CD4-positive, alpha-beta T cell treated with Interleukin-2 at 100 ng/mL for 4 hours (primary cell): ENCODE measurements around the gene ALK.
"Not testable (repeated sequence)": the region's sequence is repeated elsewhere in the genome, so short reads cannot be mapped to it uniquely, and the experiment has no call there.

Experiments
- DNase-seq: peaks from one replicate; pipeline ENCODE4 v3.0.0-alpha.2; 2020; ENCODE audit warnings: low spot score

Gene ALK

DNA sequence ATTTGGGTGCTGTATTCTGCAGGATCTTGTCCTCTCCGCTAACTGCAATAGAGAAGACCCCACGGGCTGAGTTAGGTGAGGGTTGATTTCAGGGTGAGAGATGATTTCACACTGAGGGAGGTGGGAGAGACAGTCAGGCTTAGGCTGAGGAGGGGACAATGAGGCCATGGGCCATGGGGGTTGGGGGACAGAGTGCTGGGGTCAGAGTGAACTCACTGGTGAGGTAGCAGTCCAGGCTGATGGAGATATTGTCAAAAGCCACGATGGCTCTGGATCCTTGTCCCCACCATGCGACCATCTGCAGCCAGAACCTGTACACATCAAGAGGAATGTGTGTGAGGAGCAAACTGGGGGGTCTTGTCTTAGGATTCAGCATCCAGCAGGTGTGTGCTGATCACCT, 646.2 kb downstream of the ALK start:
- no peak for DNase-seq

DNA sequence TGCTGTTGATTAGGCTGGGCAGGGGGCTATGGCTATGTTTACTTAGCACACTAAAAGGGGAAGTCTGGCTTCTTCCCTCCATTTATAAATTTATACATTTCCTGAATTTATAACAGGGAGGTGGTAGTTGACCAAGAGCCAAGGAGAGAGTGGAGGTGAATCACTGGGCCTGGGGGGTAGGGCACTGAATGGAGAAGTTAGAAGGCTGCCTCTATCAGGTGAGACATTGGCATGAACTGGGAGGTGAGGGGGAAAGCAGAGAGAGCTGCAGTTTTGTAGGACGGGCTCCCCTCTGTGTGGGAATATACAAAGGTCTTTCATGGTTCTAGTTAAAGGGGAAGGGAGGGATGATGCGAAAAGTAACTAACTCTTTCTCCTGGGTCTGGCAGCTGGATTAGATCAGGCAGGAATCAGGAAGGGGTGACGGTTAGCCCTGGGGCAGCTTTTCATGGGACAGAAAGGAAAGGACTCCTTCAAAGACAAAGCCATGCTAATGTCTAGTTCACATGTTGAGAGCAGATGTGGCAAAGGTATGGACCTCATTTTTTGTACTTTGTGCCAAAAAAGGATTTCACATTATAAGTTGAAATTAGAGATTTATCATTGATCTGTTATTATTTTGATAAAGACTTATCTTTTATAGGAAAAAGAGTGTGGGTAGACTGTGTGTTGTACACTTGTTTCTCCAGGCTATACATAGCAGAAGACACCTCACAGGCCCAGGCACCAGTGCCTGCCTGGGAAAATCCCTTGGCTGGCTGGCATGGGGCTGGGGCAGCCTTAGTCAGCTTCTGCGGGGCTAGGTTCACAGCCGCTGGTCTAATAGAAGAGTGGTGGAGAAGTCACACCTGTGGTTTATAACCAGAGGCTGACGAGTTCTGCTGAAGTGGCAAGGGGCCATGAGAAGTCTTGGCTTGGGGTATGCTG, 647.4 kb downstream of the ALK start:
- DNase-seq, result no peak

DNA sequence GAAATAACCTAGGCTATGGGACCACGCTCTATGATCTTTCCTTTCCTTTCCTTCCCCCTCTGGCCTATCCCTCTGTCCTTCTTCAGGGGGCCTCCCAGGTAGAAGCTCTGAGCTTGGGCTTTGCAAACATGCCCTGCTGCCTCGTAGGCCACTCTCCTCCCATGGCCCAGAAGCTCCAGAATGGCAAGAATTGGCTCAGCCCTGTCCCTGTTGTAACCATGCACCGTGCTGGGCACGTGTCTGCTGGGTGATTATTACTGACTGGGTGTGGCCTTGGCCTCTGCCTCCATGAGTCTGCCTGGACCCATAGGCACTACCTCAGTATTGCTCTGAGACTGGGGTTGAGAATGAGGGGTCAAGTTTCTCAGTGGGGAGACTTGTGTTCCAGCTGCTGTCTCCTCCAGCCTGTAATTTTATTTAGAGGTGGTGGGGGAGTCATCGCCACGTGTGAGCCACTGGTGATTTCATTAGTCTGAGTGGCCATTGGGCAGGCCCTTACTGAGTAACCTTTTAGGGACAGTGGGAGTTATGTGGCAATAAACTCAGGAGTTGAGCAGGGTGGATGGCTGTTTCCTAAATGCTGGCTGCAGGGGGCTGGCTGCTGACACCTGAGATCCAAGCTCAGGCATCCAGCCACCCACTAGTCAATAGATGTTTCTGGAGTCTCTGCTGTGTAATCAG, 648.2 kb downstream of the ALK start:
- no peak for DNase-seq

DNA sequence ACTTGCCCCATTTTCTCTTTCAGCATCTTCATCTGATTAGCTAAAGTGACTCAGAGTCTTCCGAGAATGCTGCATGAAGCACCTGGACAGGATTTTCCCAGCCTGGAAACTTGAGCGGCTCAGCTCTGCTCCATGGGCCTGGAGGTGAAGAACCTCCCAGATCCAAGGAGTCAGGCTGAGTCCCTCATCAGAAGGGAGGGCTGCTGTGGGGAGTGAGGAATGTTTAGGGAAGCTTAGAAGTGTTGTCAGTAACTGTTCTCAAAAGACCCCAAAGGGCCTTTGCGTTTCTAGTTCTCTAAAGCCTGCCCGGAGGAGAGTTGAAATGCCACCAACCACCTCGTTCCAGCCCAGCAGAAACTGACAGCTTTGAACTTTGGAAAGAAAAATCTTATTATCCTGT, 649.1 kb downstream of the ALK start:
- no peak for DNase-seq

DNA sequence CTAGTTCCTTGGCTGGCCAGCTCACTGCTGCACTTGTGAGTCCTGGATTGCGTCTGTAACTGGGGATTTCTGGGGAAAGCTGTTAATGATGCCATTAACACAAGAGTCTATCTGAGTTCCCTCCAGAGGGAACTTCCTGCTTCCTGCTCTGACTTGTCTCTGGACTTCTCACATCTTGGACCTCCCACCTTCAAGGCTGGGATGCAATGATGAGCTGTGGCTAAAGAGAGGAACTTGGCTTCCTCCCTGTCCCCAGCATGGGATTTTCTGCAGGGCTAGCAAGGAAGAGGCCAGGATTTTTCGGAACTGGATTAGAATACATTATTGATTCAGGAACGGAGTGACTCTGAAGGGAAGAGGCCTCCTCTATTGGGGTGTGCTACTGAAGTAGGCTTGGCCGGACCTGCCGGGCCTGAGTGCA, 650.7 kb downstream of the ALK start:
- DNase-seq, result no peak

DNA sequence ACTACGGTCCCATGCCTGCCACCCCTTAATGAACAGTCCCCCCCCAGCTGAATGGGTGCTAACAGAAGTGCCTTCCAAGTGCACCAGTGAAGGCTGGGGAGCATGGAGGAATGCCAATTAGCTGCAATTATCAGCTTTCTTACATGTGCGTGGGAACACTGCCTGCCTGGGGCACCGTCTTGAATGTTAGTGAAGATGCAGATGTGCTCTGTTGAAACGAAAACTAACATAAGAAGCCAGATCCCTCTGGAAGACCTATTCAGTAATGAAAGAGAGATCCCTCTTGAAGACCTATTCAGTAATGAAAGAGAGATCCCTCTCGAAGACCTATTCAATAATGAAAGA, 651.6 kb downstream of the ALK start:
- no peak for DNase-seq

DNA sequence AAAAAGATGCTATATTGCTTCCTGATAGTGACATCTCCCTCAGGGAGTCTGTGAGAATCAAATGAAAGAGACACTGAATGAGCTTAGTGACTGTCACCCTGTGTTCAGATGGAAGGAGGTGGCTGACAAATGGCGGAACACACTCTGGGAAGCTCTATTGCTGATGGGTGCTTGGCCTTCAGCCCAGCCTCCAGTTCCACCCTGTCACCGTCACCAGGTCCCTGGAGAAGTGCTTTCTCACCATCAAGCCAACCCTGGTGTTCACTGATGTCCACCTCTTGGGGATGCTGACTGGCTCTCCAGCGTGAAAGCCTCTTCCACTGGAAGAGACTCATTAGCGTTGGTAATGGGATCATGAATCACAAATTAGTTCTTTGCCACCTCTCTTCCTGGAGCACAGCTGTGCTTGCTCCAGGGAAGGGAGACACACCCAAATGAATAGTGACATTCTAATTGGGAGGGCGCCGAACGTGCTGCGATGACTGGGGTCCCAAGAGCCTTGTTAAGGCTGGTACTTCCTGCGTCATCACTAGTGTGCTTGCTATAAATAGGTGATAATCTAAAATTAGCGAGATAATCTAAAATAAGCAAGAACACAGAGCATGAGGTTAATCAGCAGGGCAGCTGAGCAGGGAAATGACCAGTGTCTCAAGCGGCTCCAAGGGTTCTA, 652.2 kb downstream of the ALK start:
- DNase-seq, result no peak

DNA sequence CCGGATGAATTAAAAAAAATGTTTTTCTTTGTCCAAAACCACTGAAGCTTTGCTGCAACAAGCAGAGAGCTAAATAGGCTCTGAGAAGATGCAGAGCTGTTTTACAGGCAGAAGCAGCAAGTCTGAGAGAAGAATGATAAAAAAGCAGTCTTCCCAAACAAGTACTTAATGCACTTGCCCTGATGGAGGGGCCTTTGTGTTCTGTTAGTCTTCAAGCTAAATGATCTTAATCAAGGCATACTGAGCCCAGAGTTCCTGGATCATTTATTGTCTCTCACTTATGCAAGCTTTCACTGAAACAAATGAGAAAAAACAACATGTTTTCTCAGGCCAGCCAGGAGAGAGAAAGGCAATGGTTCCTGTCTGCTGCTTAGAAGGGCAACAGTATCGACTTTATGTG, 653.7 kb downstream of the ALK start:
- no peak for DNase-seq

DNA sequence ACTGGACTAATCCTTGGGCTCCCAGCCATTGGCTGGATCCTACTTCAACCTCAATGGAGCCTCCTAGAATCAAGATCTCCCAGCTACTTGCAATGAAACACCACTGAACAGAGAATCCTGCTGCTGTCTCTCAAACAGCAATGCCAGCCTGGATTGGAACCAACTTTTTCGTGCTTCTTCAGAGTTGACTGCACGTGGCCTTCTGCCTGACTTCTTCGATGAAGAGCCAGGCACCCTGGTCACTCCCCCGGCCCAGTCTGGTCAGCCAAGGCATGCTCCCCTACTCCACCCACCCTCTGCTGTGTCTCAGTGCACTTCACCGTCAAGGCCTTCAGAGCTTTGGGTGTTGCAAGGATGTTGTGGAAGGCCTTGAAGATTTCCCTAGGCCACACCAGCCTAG, 657.5 kb downstream of the ALK start:
- DNase-seq, result no peak

DNA sequence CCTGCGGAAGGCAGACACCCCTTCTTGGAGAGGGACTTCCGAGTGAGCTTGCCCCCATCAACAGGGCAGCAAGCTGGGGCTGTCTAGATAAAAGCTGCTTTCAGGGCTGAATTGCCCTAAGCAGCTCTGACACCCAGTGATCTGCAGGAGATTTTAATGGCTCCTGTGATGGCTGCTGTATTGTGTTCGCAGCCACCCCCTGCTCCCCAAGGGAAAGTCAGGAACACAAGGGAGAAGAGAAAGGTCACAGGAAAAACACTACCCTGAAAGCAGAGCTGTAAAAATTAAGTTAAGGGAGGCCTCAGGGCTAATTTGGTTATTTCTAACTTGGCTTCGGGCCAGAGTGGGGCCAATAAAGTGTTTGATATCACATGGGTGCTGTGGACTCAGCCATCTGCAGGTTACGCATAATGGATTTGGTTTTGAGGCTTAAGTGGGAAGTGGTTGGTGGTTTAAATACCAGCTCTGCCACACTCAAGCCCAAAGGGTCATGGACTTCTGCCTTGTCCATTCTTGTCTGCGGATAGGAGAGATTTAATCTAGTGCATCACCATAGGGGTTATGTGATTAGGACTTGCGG, 658.6 kb downstream of the ALK start:
- DNase-seq, result no peak

DNA sequence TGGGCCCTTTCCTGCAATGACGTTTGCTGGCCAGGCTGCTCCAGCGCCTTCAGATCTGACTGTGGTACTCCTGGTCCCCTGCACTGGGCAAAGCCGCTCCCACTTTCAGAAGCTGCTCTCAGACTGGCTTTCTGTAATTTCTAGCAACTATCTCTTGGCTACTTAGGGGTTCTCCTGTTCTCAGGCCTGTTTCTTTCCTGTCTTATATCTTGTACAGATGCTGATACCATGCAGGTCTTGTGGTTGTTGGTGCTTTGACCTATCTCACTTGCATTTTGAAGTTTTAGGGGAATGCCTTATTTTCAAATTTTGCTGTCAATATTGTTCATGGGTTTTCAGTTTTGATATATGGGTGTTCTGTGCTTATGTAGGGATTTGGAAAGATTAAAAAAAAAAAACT, 660.4 kb downstream of the ALK start:
- no peak for DNase-seq

DNA sequence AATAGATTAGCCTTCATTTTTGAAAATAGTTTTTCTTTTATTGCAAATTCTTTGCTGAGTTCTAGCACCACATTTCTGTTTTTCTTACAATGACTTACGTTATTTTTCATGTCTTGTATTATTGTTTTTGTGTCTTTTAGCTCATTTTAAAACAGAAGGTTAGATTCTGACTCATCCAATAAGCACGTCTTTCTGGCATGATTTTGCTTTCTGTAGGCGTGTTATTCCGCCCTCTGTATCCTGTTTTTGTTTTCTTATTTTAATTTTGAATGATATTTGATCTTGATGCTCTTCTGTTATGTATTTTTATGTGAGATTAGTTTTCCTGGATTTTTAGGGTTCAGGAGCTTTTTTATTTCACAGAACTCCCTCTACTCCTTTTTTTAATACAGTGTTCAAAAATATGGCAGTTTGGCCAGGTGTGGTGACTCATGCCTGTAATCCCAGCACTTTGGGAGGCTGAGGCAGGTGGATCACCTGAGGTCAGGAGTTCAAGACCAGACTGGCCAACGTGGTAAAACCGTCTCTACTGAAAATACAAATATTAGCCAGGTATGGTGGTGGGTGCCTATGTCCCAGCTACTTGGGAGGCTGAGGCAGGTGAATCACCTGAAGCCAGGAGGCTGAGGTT, 661.1 kb downstream of the ALK start:
- DNase-seq, result no peak

DNA sequence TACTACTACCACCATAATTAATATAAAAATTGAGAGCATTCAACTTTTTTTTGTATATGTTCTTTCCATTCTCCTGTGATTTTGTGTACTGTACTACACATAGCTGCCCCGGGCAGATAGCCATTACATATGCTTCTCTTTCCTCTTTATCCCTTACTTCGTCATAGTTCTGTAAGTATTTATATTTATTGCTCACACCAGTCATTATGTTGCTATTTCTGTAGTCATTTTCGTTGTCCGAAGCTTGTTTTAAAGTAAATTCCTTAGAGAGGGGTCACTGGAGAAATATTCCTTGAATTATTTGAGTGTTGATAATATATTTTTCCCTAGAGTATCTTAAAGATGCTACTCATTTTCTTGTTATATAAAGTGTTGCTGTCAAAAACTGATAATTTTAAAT, 662.2 kb downstream of the ALK start:
- DNase-seq, result no peak

DNA sequence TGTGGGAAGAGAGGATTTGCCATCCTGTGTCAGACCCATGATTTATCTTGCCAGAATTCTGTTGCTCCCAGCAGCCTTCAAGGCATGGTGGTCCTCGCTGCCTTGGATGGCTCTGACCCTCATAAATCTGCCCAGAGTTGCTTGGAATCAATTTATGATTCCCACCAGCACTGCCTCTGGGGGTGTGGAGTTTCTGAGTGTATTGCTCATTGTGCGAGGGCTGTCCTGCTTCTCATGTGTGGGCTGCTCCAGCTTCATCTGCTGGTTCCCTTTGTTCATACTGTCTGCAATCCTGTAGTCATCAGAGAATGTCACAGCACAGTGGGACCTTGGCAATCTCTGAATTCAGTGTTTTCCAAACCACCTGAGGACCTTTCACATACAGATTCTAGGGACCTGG, 666.4 kb downstream of the ALK start:
- DNase-seq, result no peak

DNA sequence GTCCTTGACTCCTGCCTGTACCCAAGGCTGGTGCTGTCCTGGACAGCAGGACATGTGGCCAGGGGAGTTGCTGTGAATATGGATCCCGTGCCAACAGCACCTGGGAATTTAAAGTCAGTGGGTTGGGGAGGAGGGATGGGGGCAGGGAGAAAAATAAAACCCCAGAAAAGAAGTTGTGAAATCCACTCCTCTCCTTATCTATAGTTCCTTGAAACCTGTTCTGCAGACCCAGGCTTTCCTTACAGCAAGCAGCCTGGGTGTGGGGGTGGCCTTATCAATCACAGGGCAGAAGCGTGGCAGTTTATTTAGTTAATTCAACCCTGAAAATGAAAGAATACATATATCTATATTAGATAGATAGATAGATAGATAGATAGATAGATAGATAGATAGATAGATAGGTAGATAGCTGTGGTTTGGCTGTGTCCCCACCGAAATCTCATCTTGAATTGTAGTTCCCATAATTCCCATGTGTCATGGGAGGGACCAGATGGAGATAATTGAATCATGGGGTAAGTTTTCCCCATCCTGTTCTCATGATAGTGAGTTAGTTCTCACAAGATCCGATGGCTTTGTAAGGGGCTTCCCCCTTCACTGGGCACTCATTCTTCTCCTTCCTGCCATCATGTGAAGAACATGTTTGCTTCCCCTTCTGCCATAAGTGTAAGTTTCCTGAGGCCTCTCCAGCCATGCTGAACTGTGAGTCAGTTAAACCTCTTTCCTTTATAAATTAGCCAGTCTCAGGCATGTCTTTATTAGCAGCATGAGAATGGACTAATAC, 667.7 kb downstream of the ALK start:
- not testable (repeated sequence) for DNase-seq

DNA sequence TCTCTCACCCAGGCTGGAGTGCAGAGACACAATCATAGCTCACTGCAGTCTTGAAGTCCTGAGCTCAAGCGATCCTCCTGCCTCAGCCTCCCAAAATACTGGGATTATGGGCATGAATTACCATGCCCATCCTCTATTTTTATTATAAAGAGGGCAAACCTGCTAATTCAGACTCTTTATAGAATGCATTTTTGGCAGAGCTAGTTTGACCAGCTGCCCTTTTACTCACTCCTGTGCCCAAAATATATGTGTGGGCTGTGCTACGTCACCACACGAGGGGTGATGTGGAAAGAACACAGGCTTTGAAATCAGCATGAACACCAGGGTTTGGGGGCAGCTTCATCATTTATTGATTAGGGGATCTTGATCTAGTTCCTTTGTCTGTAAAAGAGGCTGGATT, 668.4 kb downstream of the ALK start:
- no peak for DNase-seq

DNA sequence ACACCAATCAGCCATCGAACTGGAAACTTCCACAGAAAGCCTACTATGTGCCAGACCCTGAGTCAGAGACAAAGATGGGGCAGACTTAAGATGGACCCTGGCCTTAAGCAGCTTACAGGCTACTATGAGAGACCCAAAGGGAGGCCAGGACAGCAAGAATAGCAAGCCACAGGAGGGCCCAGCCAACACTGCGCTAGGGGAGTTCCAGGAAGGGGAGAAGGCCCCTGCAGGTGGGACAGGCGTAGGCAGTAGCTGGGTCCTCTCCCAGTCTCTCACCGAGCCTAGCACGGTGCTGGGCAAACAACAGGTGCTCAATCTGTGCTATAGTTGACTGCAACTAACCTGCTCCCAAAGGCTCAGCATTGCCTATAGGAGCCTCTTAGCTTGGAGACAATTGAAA, 670.0 kb downstream of the ALK start:
- DNase-seq, result no peak

DNA sequence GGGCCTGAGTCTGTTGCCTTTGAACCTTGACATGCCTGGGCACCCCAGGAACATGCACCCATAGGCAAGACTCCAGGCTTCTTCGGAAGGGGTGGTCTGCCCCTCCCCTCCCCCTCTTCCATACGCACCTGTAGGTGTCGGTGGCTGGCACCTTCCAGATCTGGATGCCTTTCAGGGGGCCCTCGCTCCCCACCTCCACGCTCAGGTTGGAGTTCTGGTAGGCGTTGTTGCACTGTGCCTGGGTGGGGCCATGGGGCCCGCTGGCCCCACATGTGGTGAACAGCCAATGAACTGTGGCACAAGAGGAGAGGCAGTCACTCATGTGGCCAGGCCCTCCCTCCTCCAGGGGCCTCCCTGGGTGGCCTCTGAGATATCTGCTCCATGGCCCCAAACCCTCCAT, 670.4 kb downstream of the ALK start:
- no peak for DNase-seq

DNA sequence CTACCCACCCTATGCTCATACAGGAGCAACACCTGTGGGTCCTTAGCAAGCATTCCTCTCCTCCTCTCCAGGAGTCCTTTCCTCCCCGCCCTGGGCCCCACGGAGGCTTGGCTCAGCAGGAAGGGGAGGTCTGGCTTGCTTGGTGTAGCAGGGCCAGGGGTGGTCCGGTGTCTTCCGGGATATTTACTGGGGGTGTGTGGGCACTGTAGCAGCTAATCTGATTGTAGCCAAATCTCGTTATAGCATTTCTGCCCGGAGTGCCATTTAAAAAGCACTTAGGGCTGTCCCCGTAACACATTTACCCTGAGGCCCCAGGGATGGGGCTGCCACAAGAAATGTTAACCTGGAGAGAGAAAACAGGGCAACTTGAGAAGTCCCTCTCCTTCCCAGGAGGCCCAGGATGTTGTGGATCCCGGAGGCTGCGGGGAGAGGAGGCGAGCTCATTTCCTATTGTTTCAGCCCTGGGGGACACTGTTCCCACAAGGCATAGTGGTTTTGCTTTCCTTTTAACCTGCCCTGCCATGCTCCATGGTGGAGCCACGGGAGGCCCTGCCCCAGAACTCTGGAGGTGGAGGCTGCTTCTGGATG, 671.6 kb downstream of the ALK start:
- DNase-seq, result no peak

DNA sequence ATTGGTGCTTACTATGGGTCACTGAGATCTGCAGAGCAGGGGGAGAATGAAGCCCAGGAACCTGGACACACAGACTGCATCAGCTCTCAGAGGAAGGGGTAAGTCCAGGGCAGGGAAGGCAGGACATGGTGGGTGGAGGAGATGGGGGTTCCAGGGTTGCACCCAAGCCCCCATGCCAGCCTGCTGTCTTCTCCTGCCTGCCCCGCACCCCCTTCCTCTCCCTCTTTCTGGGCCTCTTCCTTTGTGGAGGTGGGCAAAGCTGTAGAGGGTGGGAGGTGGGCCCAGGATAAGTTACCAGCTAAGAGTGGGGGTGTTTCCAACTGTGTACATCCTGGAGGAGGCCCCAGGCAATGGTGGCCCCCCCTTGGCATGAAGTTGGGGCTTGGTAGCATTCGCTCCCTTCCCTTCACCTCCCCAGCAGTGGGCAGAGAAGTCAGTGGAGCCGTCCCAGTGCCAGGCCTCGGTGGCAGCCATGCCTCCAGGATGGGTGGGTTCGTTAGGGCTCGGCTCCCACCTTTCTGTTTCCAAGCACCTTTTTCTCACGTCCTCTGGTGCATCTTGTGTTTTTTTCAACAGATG, 674.0 kb downstream of the ALK start:
- no peak for DNase-seq
